Hair follicular keratinocyte (primary cell): ENCODE measurements around the gene SMC6. TPM values are rescaled to one million over a fixed set of nuclear protein-coding genes. Genes with fewer than 3 reads are reported as not detected.

Source experiments
- total RNA-seq: library from RNA; depleted of rRNA; stranded (reverse); fragments of >200 nt; gene quantifications from 2 replicates; pipeline ENCODE4 v1.2.3, GENCODE V29; 2015

Gene SMC6
- 21.6 and 30.0 TPM in 2 replicates for total RNA-seq

GRCh38 chr2:17753803-17754663 is at the start of gene SMC6, which contains the start of gene GEN1:
Gene SMC6, minus strand, starts transcription at chr2:17753810. Its CDS starts 7,864 bp downstream, at chr2:17745946.
Gene GEN1, plus strand, starts transcription at chr2:17754138. Its CDS starts 5,806 bp downstream, at chr2:17759944.

Other genes with a start within 250 kb of the SMC6 start
- 0.04 and 0.08 TPM in 2 replicates for gene RAD51AP2, start 235.4 kb downstream of the SMC6 start, total RNA-seq
- gene VSNL1, start 213.1 kb downstream of the SMC6 start, total RNA-seq, result 12.8 and 17.3 TPM in 2 replicates
- gene GEN1, start 328 bp upstream of the SMC6 start, total RNA-seq, result 5.9 and 12.0 TPM in 2 replicates
- not detected in 2 replicates for gene MSGN1, start 62.6 kb upstream of the SMC6 start, total RNA-seq
- 4.7 and 20.9 TPM in 2 replicates for gene KCNS3, start 124.9 kb upstream of the SMC6 start, total RNA-seq